ENCODE data around the gene FIGLA. TPM values are rescaled to one million over a fixed set of nuclear protein-coding genes. Genes with fewer than 3 reads are reported as not detected.

Gene FIGLA
- total RNA-seq, 6 experiments from 2014 or later: not detected

GRCh38 chr2:70822843-70823242, 32.4 kb upstream of the FIGLA start:
- Mint-ChIP-seq H3K36me3 (ENCODE audit: low read depth) (no peaks in the 10 kb centered on the region), H3K27me3 (ENCODE audit: insufficient read depth) (peaks cover 43% of the 10 kb centered on the region), H3K4me3 (no peak overlapping the region), H3K27ac (no peak overlapping the region), H3K4me1 (ENCODE audit: low read depth) (peaks cover 11% of the 10 kb centered on the region; the same call in 1 of the 2 replicates), H3K9me3 (no peaks in the 10 kb centered on the region)
- no peak for DNase-seq
- TF ChIP-seq, protein P1, sequence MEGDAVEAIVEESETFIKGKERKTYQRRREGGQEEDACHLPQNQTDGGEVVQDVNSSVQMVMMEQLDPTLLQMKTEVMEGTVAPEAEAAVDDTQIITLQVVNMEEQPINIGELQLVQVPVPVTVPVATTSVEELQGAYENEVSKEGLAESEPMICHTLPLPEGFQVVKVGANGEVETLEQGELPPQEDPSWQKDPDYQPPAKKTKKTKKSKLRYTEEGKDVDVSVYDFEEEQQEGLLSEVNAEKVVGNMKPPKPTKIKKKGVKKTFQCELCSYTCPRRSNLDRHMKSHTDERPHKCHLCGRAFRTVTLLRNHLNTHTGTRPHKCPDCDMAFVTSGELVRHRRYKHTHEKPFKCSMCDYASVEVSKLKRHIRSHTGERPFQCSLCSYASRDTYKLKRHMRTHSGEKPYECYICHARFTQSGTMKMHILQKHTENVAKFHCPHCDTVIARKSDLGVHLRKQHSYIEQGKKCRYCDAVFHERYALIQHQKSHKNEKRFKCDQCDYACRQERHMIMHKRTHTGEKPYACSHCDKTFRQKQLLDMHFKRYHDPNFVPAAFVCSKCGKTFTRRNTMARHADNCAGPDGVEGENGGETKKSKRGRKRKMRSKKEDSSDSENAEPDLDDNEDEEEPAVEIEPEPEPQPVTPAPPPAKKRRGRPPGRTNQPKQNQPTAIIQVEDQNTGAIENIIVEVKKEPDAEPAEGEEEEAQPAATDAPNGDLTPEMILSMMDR (IDR thresholded peaks at IDR 0.05): no peak

DNA sequence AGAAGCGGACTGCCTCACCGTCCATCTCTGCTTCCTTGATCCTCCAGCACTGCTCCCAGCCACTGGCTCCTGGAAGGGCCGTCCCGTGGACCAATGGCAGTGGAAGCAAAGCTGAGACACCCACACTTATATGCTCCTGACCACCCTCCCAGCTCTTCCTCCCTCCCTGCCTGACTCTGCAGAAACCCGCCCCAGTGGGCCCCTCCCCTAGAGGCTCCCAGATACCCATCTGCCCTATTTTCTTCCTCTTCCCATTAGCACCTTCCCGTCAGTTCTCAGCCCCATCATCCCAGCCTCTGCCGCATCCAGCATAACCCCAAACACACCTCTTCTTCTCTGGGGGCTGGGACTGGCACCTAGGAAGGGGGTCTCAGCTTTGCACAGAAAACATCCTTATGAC, 30.1 kb upstream of the FIGLA start, which contains the start of gene CLEC4F:
Gene CLEC4F (minus strand): TSS at position 101 of the 400 bp plus-strand sequence. CDS start 76 bp downstream, at position 25.
- Mint-ChIP-seq H3K4me3 (no peak within 1 kb of the TSS), H3K27ac (no peak within 1 kb of the TSS), H3K27me3 (ENCODE audit: insufficient read depth) (peaks cover 60% of the 10 kb centered on the region), H3K4me1 (ENCODE audit: low read depth) (no peaks in the 10 kb centered on the region), H3K9me3 (no peaks in the 10 kb centered on the region), H3K36me3 (ENCODE audit: low read depth) (no peaks in the 10 kb centered on the region)
- no peak for DNase-seq
- TF ChIP-seq, protein P1 (IDR thresholded peaks at IDR 0.05): no peak

GRCh38 chr2:70817284-70817954, 27.0 kb upstream of the FIGLA start:
- peaks cover 64% of the 10 kb centered on the region for H3K27me3 Mint-ChIP-seq (ENCODE audit: insufficient read depth)
- DNase-seq: no peak
- no peaks in the 10 kb centered on the region for H3K9me3 Mint-ChIP-seq
- TF ChIP-seq, protein P1 (IDR thresholded peaks at IDR 0.05): no peak
- H3K36me3 Mint-ChIP-seq (ENCODE audit: low read depth): no peaks in the 10 kb centered on the region
- H3K4me1 Mint-ChIP-seq (ENCODE audit: low read depth): no peaks in the 10 kb centered on the region
- H3K27ac Mint-ChIP-seq: no peak overlapping the region
- no peak overlapping the region for H3K4me3 Mint-ChIP-seq

- no peaks in the 10 kb centered on the region for H3K9me3 Mint-ChIP-seq
- DNase-seq: no peak
- H3K27ac Mint-ChIP-seq: no peak overlapping the region
- H3K27me3 Mint-ChIP-seq (ENCODE audit: insufficient read depth): peaks cover 66% of the 10 kb centered on the region
- no peaks in the 10 kb centered on the region for H3K4me1 Mint-ChIP-seq (ENCODE audit: low read depth)
- H3K4me3 Mint-ChIP-seq: no peak overlapping the region
- H3K36me3 Mint-ChIP-seq (ENCODE audit: low read depth): no peaks in the 10 kb centered on the region
- TF ChIP-seq, protein P1 (IDR thresholded peaks at IDR 0.05): no peak
Measured at GRCh38 chr2:70816726-70817125, 26.3 kb upstream of the FIGLA start.

- no peaks in the 10 kb centered on the region for H3K36me3 Mint-ChIP-seq (ENCODE audit: low read depth)
- TF ChIP-seq, protein P1 (IDR thresholded peaks at IDR 0.05): no peak
- no peaks in the 10 kb centered on the region for H3K9me3 Mint-ChIP-seq
- DNase-seq: no peak
- H3K27ac Mint-ChIP-seq: no peak overlapping the region
- no peak overlapping the region for H3K4me3 Mint-ChIP-seq
- H3K4me1 Mint-ChIP-seq (ENCODE audit: low read depth): no peaks in the 10 kb centered on the region
- peaks cover 22% of the 10 kb centered on the region for H3K27me3 Mint-ChIP-seq (ENCODE audit: insufficient read depth)
Measured at GRCh38 chr2:70808983-70809958, 18.8 kb upstream of the FIGLA start.

Data from HFFc6 (cell line).